GM23338 (cell line): ENCODE measurements around the gene CHIC2. TPM values are rescaled to one million over a fixed set of nuclear protein-coding genes. Genes with fewer than 3 reads are reported as not detected.

Experiments used
- ATAC-seq: fragments of 200-7000 bp; cut with Tn5 transposase; 3 replicates; pipeline ENCODE4 v1.9.1; 2020
- DNase-seq: peaks from one replicate; pipeline ENCODE4 v3.0.0-alpha.2; 2015; ENCODE audit warnings: low spot score
- H2AFZ ChIP-seq: fragments of 200-600 bp; sonication (generic); 2 replicates; pipeline ENCODE4 v1.8.0; 2016; ENCODE audit warnings: antibody characterized with exemption, mild to moderate bottlenecking, moderate library complexity
- H3F3A ChIP-seq: fragments of 200-600 bp; sonication (generic); replicated peaks from 2 replicates; pipeline ENCODE4 v1.8.0; 2017; ENCODE audit warnings: antibody characterized with exemption, mixed run types, low read depth
- H3K27ac ChIP-seq: fragments of 200-600 bp; sonication (generic); 2 replicates; pipeline ENCODE4 v1.6.1; 2016; ENCODE audit warnings: low read depth
- H3K27me3 ChIP-seq: fragments of 200-600 bp; sonication (generic); 2 replicates; pipeline ENCODE4 v1.8.0; 2016; ENCODE audit warnings: mild to moderate bottlenecking, mixed run types, moderate library complexity; ENCODE audit not compliant: insufficient read depth
- H3K36me3 ChIP-seq: fragments of 200-600 bp; sonication (generic); 2 replicates; pipeline ENCODE4 v1.8.0; 2016; ENCODE audit warnings: mild to moderate bottlenecking; ENCODE audit not compliant: insufficient read depth
- H3K4me1 ChIP-seq: fragments of 200-600 bp; sonication (generic); 2 replicates; pipeline ENCODE4 v1.8.0; 2016; ENCODE audit warnings: mild to moderate bottlenecking, moderate library complexity; ENCODE audit not compliant: insufficient read depth
- H3K4me2 ChIP-seq: fragments of 200-600 bp; sonication (generic); 2 replicates; pipeline ENCODE4 v1.7.1; 2017; ENCODE audit warnings: mixed run types
- H3K4me3 ChIP-seq: fragments of 200-600 bp; sonication (generic); 2 replicates; pipeline ENCODE4 v1.6.1; 2016; ENCODE audit warnings: mixed run types
- H3K79me2 ChIP-seq: fragments of 200-600 bp; sonication (generic); replicated peaks from 2 replicates; pipeline ENCODE4 v1.8.0; 2017; ENCODE audit warnings: mild to moderate bottlenecking; ENCODE audit not compliant: insufficient read depth
- H3K9me2 ChIP-seq: fragments of 200-600 bp; sonication (generic); 2 replicates; pipeline ENCODE4 v1.8.0; 2017; ENCODE audit not compliant: insufficient read depth
- H4K20me1 ChIP-seq: fragments of 200-600 bp; sonication (generic); replicated peaks from 2 replicates; pipeline ENCODE4 v1.8.0; 2017; ENCODE audit warnings: mild to moderate bottlenecking; ENCODE audit not compliant: insufficient read depth
- H3K27ac Mint-ChIP-seq: 2 replicates; pipeline ENCODE4 v1.8.0; 2020; ENCODE audit warnings: inconsistent platforms, mild to moderate bottlenecking, moderate library complexity, mixed read lengths
- H3K27me3 Mint-ChIP-seq: 3 replicates; pipeline ENCODE4 v1.8.0; 2022; ENCODE audit warnings: low read depth, mild to moderate bottlenecking, moderate library complexity, mixed read lengths, inconsistent platforms; ENCODE audit not compliant: insufficient read depth, poor library complexity
- H3K36me3 Mint-ChIP-seq: 3 replicates; pipeline ENCODE4 v1.8.0; 2021; ENCODE audit warnings: low read depth, mild to moderate bottlenecking, inconsistent platforms, moderate library complexity, mixed read lengths
- H3K4me1 Mint-ChIP-seq: 3 replicates; pipeline ENCODE4 v1.8.0; 2020; ENCODE audit warnings: mild to moderate bottlenecking, inconsistent platforms, mixed read lengths
- H3K4me3 Mint-ChIP-seq: 3 replicates; pipeline ENCODE4 v1.8.0; 2021; ENCODE audit warnings: moderate library complexity, mild to moderate bottlenecking, inconsistent platforms, mixed read lengths
- H3K9me3 Mint-ChIP-seq: 3 replicates; pipeline ENCODE4 v1.8.0; 2020; ENCODE audit warnings: moderate library complexity, mild to moderate bottlenecking, inconsistent platforms, mixed read lengths
- CREB1 ChIP-seq: fragments of 250-450 bp; sonication (Bioruptor Pico); IDR thresholded peaks from 2 replicates; pipeline ENCODE4 v1.5.0; 2020; ENCODE audit warnings: low read depth, mild to moderate bottlenecking, moderate library complexity
- EZH2 ChIP-seq: fragments of 200-600 bp; sonication (generic); IDR thresholded peaks from one replicate; pipeline ENCODE4 v1.8.0; 2017; ENCODE audit warnings: antibody characterized with exemption, mild to moderate bottlenecking, low read depth; ENCODE audit not compliant: unreplicated experiment
- EZH2phosphoT487 ChIP-seq: fragments of 200-600 bp; sonication (generic); IDR thresholded peaks from one replicate; pipeline ENCODE4 v1.8.1; 2018; ENCODE audit warnings: antibody characterized with exemption; ENCODE audit not compliant: unreplicated experiment
- JUNB ChIP-seq: IDR thresholded peaks from one replicate; pipeline ENCODE4 v1.6.1; 2016; ENCODE audit warnings: antibody characterized with exemption; ENCODE audit not compliant: unreplicated experiment
- NANOG ChIP-seq: IDR thresholded peaks from 2 replicates; pipeline ENCODE4 v1.6.1; 2016; ENCODE audit warnings: antibody characterized with exemption, borderline replicate concordance
- POLR2AphosphoS5 ChIP-seq: IDR thresholded peaks from 2 replicates; pipeline ENCODE4 v1.6.1; 2016; ENCODE audit warnings: antibody characterized with exemption, low read depth
- STAT1 ChIP-seq: IDR thresholded peaks from one replicate; pipeline ENCODE4 v1.6.1; 2016; ENCODE audit warnings: antibody characterized with exemption; ENCODE audit not compliant: unreplicated experiment
- ZNF114 ChIP-seq: fragments of 250-450 bp; sonication (Bioruptor Pico); IDR thresholded peaks from 2 replicates; pipeline ENCODE4 v1.5.0; 2020; ENCODE audit warnings: mild to moderate bottlenecking, moderate library complexity
- ZNF331 ChIP-seq: fragments of 250-450 bp; sonication (Bioruptor Pico); IDR thresholded peaks from 2 replicates; pipeline ENCODE4 v1.5.0; 2020; ENCODE audit warnings: low read depth, mild to moderate bottlenecking, moderate library complexity
- ZNF462 ChIP-seq: fragments of 250-450 bp; sonication (Bioruptor Pico); IDR thresholded peaks from 2 replicates; pipeline ENCODE4 v1.5.0; 2020; ENCODE audit warnings: mild to moderate bottlenecking, moderate library complexity
- polyA plus RNA-seq: library from polyadenylated mRNA; unstranded; fragments of >200 nt; fragmentation: Nextera tagmentation; extraction: Ambion mirVana; gene quantifications from 2 replicates; pipeline ENCODE4 v1.2.1, GENCODE V29; 2016
- total RNA-seq: library from RNA; depleted of rRNA; stranded (reverse); fragments of >200 nt; shearing (Covaris generic); gene quantifications from 2 replicates; pipeline ENCODE4 v1.2.3, GENCODE V29; 2014
- TF ChIP-seq, protein P1 (sequence below): IDR thresholded peaks from 2 replicates; pipeline ENCODE4 v1.6.1; 2016; ENCODE audit warnings: antibody characterized with exemption
- TF ChIP-seq, protein P2 (sequence below), 2 experiments: fragments of 200-600 bp in 1 of 2; sonication (generic) in 1 of 2; conservative IDR thresholded peaks; 2 replicates each; pipeline versions ENCODE4 v1.5.1 to v1.6.1; 2016 to 2017; ENCODE audit warnings: antibody characterized with exemption in 2 of 2, low read depth in 2 of 2, mild to moderate bottlenecking in 2 of 2, moderate library complexity in 1 of 2
- TF ChIP-seq, protein P3 (sequence below): IDR thresholded peaks from one replicate; pipeline ENCODE4 v1.6.1; 2018; ENCODE audit warnings: antibody characterized with exemption; ENCODE audit not compliant: unreplicated experiment

Gene CHIC2
- total and polyA plus RNA-seq, 2 experiments from 2014 or later, result 17.2 to 18.3 TPM

- Histone ChIP-seq H2AFZ (no peak overlapping the region), H3K27ac (no peak overlapping the region), H4K20me1 (no peaks in the 10 kb centered on the region), H3K79me2 (peaks cover 84% of the 10 kb centered on the region), H3K4me2 (no peak overlapping the region), H3K9me2 (no peaks in the 10 kb centered on the region), H3K4me1 (no peaks in the 10 kb centered on the region), H3K36me3 (no peaks in the 10 kb centered on the region), H3K27me3 (no peaks in the 10 kb centered on the region), H3F3A (no peaks in the 10 kb centered on the region), H3K4me3 (no peak overlapping the region)
- no peaks in the 10 kb centered on the region for H3K27me3 Mint-ChIP-seq
- ATAC-seq, result no peak
- H3K27ac Mint-ChIP-seq, result no peak overlapping the region
- H3K4me3 Mint-ChIP-seq, result no peak overlapping the region
- no peaks in the 10 kb centered on the region for H3K9me3 Mint-ChIP-seq
- no peak for DNase-seq
- no peaks in the 10 kb centered on the region for H3K36me3 Mint-ChIP-seq
- H3K4me1 Mint-ChIP-seq, result peaks cover 13% of the 10 kb centered on the region; the same call in 2 of the 3 replicates
- TF ChIP-seq, protein P1, sequence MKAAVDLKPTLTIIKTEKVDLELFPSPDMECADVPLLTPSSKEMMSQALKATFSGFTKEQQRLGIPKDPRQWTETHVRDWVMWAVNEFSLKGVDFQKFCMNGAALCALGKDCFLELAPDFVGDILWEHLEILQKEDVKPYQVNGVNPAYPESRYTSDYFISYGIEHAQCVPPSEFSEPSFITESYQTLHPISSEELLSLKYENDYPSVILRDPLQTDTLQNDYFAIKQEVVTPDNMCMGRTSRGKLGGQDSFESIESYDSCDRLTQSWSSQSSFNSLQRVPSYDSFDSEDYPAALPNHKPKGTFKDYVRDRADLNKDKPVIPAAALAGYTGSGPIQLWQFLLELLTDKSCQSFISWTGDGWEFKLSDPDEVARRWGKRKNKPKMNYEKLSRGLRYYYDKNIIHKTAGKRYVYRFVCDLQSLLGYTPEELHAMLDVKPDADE, result no peak
- TF ChIP-seq ZNF331 (no peak), POLR2AphosphoS5 (no peak), JUNB (no peak), ZNF462 (CRISPR knock-in tag) (no peak), STAT1 (no peak), EZH2 (no peak), ZNF114 (CRISPR knock-in tag) (no peak), CREB1 (CRISPR knock-in tag) (no peak), EZH2phosphoT487 (no peak), NANOG (no peak)
- TF ChIP-seq, protein P2, sequence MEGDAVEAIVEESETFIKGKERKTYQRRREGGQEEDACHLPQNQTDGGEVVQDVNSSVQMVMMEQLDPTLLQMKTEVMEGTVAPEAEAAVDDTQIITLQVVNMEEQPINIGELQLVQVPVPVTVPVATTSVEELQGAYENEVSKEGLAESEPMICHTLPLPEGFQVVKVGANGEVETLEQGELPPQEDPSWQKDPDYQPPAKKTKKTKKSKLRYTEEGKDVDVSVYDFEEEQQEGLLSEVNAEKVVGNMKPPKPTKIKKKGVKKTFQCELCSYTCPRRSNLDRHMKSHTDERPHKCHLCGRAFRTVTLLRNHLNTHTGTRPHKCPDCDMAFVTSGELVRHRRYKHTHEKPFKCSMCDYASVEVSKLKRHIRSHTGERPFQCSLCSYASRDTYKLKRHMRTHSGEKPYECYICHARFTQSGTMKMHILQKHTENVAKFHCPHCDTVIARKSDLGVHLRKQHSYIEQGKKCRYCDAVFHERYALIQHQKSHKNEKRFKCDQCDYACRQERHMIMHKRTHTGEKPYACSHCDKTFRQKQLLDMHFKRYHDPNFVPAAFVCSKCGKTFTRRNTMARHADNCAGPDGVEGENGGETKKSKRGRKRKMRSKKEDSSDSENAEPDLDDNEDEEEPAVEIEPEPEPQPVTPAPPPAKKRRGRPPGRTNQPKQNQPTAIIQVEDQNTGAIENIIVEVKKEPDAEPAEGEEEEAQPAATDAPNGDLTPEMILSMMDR (conservative IDR thresholded peaks at IDR 0.05; ENCODE audit: low read depth in 2 of 2), result no peak
- TF ChIP-seq, protein P3, sequence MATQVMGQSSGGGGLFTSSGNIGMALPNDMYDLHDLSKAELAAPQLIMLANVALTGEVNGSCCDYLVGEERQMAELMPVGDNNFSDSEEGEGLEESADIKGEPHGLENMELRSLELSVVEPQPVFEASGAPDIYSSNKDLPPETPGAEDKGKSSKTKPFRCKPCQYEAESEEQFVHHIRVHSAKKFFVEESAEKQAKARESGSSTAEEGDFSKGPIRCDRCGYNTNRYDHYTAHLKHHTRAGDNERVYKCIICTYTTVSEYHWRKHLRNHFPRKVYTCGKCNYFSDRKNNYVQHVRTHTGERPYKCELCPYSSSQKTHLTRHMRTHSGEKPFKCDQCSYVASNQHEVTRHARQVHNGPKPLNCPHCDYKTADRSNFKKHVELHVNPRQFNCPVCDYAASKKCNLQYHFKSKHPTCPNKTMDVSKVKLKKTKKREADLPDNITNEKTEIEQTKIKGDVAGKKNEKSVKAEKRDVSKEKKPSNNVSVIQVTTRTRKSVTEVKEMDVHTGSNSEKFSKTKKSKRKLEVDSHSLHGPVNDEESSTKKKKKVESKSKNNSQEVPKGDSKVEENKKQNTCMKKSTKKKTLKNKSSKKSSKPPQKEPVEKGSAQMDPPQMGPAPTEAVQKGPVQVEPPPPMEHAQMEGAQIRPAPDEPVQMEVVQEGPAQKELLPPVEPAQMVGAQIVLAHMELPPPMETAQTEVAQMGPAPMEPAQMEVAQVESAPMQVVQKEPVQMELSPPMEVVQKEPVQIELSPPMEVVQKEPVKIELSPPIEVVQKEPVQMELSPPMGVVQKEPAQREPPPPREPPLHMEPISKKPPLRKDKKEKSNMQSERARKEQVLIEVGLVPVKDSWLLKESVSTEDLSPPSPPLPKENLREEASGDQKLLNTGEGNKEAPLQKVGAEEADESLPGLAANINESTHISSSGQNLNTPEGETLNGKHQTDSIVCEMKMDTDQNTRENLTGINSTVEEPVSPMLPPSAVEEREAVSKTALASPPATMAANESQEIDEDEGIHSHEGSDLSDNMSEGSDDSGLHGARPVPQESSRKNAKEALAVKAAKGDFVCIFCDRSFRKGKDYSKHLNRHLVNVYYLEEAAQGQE, result no peak
Observed at GRCh38 chr4:54054501-54054900, 9.9 kb downstream of the CHIC2 start.
